ENCODE data around the gene SKP2. TPM values are rescaled to one million over a fixed set of nuclear protein-coding genes. Genes with fewer than 3 reads are reported as not detected.

The SKP2 gene
- polyA plus RNA-seq, 4 donors: 1.4 to 73.0 (median 7.9) TPM

DNA sequence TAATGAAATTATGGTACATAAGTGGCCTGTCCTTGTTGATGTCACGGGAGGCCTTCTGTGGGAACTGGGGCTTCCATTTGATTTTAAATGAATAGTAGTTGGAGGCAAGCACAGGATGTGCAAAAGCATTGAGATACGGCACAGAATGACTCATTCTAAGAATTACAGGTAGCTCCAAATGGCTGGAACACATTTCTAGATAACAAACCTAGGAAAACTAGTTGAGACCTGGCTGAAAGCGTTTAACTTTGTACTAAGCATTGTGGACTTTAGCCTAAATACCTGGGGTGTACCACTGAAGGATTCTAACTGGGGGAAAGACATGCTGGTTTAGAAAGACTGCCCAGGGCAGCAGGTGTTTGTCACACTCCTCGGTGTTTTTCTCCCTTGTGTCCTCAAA is 9.4 kb downstream of the SKP2 start:
- H3K4me1 ChIP-seq (ENCODE audit: control insufficient read depth in 3 of 3, insufficient read depth in 2 of 3, low read depth in 1 of 3, low read length in 2 of 3): peaks cover 2 to 47% (median 3%) of the 10 kb centered on the region in 3 donors
- no peaks in the 10 kb centered on the region for H3K27me3 ChIP-seq (ENCODE audit: control insufficient read depth in 3 of 3, insufficient read depth in 3 of 3, low read length in 3 of 3)
- no peak overlapping the region for H3K4me3 ChIP-seq (ENCODE audit: low read depth in 1 of 3, low read length in 3 of 3)
- H3K9me3 ChIP-seq (ENCODE audit: control insufficient read depth in 2 of 2, insufficient read depth in 1 of 2, low read depth in 1 of 2, low read length in 1 of 2): no peaks in the 10 kb centered on the region
- H3K36me3 ChIP-seq (ENCODE audit: control insufficient read depth in 3 of 3, insufficient read depth in 2 of 3, low read depth in 1 of 3, low read length in 3 of 3): peaks cover 3 to 28% (median 4%) of the 10 kb centered on the region in 3 donors
- DNase-seq: peak; percentile 82
- H3K27ac ChIP-seq (ENCODE audit: low read depth in 1 of 3, low read length in 2 of 3): peak overlapping the region; percentile 6 to 82 (median 14)
- WGBS, 3 donors: 26 to 69% (median 44%) methylated on average over 4 of the region's 4 CpGs
- no peak for FAIRE-seq

DNA sequence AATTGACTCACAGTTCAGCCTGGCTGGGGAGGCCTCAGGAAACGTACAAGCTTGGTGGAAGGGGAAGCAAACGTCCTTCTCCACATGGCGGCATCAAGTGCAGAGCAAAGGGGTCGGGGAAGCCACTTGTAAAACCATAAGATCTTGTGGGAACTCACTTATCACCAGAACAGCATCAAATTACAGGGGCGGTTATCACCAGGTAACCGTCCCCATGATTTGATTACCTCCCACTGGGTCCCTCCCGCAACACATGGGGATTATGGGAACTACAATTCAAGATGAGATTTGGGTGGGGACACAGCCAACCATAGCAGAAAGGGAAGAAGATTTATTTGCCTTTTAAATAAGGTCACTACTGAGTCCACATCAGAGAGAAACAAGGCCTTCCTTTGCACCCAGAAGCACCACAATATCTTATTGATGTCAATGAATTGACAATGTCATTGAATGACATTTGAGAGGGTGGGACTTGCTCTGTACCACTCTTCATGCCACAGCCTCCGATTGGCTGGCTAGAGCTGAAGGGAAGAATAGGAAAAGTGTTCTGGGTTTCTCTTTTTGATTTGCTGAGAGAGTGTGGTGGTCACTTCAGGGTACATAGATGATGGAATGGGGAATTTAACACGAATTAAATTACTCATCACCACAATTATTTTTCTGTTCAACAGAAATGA is 11.0 kb downstream of the SKP2 start:
- Histone ChIP-seq H3K9me3 (ENCODE audit: control insufficient read depth in 2 of 2, insufficient read depth in 1 of 2, low read depth in 1 of 2, low read length in 1 of 2) (no peaks in the 10 kb centered on the region), H3K27ac (ENCODE audit: low read depth in 1 of 3, low read length in 2 of 3) (no peak overlapping the region), H3K27me3 (ENCODE audit: control insufficient read depth in 3 of 3, insufficient read depth in 3 of 3, low read length in 3 of 3) (no peaks in the 10 kb centered on the region), H3K36me3 (ENCODE audit: control insufficient read depth in 3 of 3, insufficient read depth in 2 of 3, low read depth in 1 of 3, low read length in 3 of 3) (peaks cover 4 to 40% (median 4%) of the 10 kb centered on the region in 3 donors), H3K4me3 (ENCODE audit: low read depth in 1 of 3, low read length in 3 of 3) (no peak overlapping the region), H3K4me1 (ENCODE audit: control insufficient read depth in 3 of 3, insufficient read depth in 2 of 3, low read depth in 1 of 3, low read length in 2 of 3) (peaks cover 2 to 38% (median 3%) of the 10 kb centered on the region in 3 donors)
- WGBS, 3 donors: 88 to 93% (median 90%) methylated on average over 9 of the region's 9 CpGs
- DNase-seq: no peak
- no peak for FAIRE-seq

DNA sequence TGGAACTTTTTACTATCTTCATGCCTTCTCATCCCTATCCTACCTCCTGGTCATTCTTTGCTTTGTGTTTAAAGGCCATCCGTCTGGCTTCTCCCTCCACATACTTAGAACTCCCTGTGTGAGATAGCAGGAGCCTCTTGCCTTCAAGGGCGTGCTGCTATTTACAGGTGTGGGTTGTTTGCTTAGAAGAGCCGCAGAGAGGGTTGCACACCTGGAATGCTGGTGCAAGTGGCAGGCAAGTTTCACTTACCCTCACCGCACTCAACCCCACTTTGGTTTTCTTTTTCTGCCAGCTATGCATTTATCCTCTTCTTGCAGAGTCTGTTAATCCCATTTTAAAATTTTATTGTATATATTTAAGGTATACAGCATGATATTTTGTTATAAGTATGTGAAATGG is 12.6 kb downstream of the SKP2 start:
- 90 to 93% (median 92%) methylated on average over 4 of the region's 4 CpGs for WGBS, 3 donors
- Histone ChIP-seq H3K4me3 (ENCODE audit: low read depth in 1 of 3, low read length in 3 of 3) (no peak overlapping the region), H3K27me3 (ENCODE audit: control insufficient read depth in 3 of 3, insufficient read depth in 3 of 3, low read length in 3 of 3) (no peaks in the 10 kb centered on the region), H3K27ac (ENCODE audit: low read depth in 1 of 3, low read length in 2 of 3) (no peak overlapping the region), H3K36me3 (ENCODE audit: control insufficient read depth in 3 of 3, insufficient read depth in 2 of 3, low read depth in 1 of 3, low read length in 3 of 3) (peaks cover 7 to 45% (median 11%) of the 10 kb centered on the region in 3 donors), H3K9me3 (ENCODE audit: control insufficient read depth in 2 of 2, insufficient read depth in 1 of 2, low read depth in 1 of 2, low read length in 1 of 2) (no peaks in the 10 kb centered on the region), H3K4me1 (ENCODE audit: control insufficient read depth in 3 of 3, insufficient read depth in 2 of 3, low read depth in 1 of 3, low read length in 2 of 3) (peaks cover 2 to 24% (median 3%) of the 10 kb centered on the region in 3 donors)
- FAIRE-seq: no peak
- DNase-seq: no peak

DNA sequence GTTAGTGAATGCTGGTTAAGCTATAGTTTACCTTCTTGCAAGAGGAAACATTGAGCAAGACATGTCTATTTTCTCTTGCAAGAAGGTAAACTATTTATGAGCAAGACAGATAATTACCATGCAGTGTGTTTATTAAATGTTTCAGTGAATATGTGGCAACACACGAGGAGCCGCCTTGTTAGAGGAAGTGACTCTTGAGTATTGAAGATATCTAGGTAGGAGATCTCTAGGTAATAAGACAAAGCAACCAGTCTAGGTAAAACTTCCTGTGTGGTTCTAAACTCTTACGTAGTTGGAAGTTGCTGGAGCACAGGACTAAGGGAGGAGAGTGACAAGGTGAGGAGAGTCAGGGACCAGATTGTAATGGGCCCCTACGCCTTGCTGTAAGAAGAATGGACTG is 16.8 kb downstream of the SKP2 start:
- no peaks in the 10 kb centered on the region for H3K9me3 ChIP-seq (ENCODE audit: control insufficient read depth in 2 of 2, insufficient read depth in 1 of 2, low read depth in 1 of 2, low read length in 1 of 2)
- H3K4me3 ChIP-seq (ENCODE audit: low read depth in 1 of 3, low read length in 3 of 3): no peak overlapping the region
- DNase-seq (no peak), FAIRE-seq (no peak)
- H3K4me1 ChIP-seq (ENCODE audit: control insufficient read depth in 3 of 3, insufficient read depth in 2 of 3, low read depth in 1 of 3, low read length in 2 of 3): no peaks in the 10 kb centered on the region
- 83 to 89% (median 89%) methylated on average over 4 of the region's 4 CpGs for WGBS, 3 donors
- H3K27me3 ChIP-seq (ENCODE audit: control insufficient read depth in 3 of 3, insufficient read depth in 3 of 3, low read length in 3 of 3): no peaks in the 10 kb centered on the region
- peaks cover 12 to 33% (median 15%) of the 10 kb centered on the region in 3 donors for H3K36me3 ChIP-seq (ENCODE audit: control insufficient read depth in 3 of 3, insufficient read depth in 2 of 3, low read depth in 1 of 3, low read length in 3 of 3)
- H3K27ac ChIP-seq (ENCODE audit: low read depth in 1 of 3, low read length in 2 of 3): no peak overlapping the region

DNA sequence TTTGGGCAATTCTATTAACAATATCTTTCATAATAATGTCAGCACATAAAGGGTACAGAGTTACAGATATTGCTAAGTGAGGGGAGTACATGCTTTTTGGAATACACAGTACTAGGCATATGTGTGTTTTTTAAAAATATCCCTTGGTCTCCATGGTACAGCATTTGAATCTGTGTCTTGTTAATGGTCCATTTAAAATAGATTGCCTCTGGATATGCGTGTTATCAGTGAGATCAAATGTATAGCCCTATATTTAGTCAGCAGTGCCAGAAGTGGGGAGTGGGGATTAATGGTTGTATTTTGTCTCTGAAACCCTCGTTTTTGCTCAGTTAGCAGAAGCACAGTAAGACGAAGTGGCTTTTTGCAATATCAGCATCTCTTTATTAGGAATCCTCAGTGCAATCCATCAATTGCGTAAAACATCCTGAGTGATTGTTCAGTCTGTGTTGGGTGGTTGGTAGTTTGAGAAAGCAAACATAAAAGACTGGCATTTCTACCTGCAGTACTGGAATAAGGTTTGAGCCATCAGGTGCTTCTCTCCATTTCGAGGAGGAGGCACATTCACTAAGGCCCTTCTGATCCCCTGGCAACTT is 19.0 kb downstream of the SKP2 start:
- Histone ChIP-seq H3K27ac (ENCODE audit: low read depth in 1 of 3, low read length in 2 of 3) (no peak overlapping the region), H3K4me3 (ENCODE audit: low read depth in 1 of 3, low read length in 3 of 3) (no peak overlapping the region), H3K9me3 (ENCODE audit: control insufficient read depth in 2 of 2, insufficient read depth in 1 of 2, low read depth in 1 of 2, low read length in 1 of 2) (no peaks in the 10 kb centered on the region), H3K36me3 (ENCODE audit: control insufficient read depth in 3 of 3, insufficient read depth in 2 of 3, low read depth in 1 of 3, low read length in 3 of 3) (peaks cover 15 to 25% (median 18%) of the 10 kb centered on the region in 3 donors), H3K4me1 (ENCODE audit: control insufficient read depth in 3 of 3, insufficient read depth in 2 of 3, low read depth in 1 of 3, low read length in 2 of 3) (no peaks in the 10 kb centered on the region), H3K27me3 (ENCODE audit: control insufficient read depth in 3 of 3, insufficient read depth in 3 of 3, low read length in 3 of 3) (no peaks in the 10 kb centered on the region)
- no peak for FAIRE-seq
- WGBS, 3 donors: 85 to 88% (median 87%) methylated on average over 5 of the region's 5 CpGs
- no peak for DNase-seq

DNA sequence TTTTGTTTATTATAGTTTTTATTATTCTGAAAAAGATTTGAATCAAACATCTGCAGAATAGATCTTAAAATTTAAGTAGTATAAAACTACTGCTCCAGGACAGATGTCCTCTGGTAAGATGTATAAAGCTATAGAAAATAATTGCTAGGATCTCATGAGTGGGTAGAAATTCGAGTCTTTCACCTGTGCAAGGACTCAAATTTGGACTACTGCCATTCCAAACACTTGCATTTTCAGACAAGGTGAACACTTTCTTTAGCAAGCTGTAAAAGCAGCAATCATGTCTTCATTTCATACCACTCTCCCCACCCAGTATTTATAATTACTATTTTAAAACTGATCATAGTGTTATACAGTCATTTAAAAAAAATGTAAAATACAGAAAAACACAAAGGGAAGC is 20.7 kb downstream of the SKP2 start:
- Histone ChIP-seq H3K36me3 (ENCODE audit: control insufficient read depth in 3 of 3, insufficient read depth in 2 of 3, low read depth in 1 of 3, low read length in 3 of 3) (peaks cover 15% of the 10 kb centered on the region in 3 donors), H3K27me3 (ENCODE audit: control insufficient read depth in 3 of 3, insufficient read depth in 3 of 3, low read length in 3 of 3) (no peaks in the 10 kb centered on the region), H3K4me3 (ENCODE audit: low read depth in 1 of 3, low read length in 3 of 3) (no peak overlapping the region), H3K27ac (ENCODE audit: low read depth in 1 of 3, low read length in 2 of 3) (no peak overlapping the region), H3K4me1 (ENCODE audit: control insufficient read depth in 3 of 3, insufficient read depth in 2 of 3, low read depth in 1 of 3, low read length in 2 of 3) (no peaks in the 10 kb centered on the region), H3K9me3 (ENCODE audit: control insufficient read depth in 2 of 2, insufficient read depth in 1 of 2, low read depth in 1 of 2, low read length in 1 of 2) (no peaks in the 10 kb centered on the region)
- 32 to 65% (median 34%) methylated on average over 1 of the region's 1 CpG for WGBS, 3 donors
- FAIRE-seq: no peak
- no peak for DNase-seq

DNA sequence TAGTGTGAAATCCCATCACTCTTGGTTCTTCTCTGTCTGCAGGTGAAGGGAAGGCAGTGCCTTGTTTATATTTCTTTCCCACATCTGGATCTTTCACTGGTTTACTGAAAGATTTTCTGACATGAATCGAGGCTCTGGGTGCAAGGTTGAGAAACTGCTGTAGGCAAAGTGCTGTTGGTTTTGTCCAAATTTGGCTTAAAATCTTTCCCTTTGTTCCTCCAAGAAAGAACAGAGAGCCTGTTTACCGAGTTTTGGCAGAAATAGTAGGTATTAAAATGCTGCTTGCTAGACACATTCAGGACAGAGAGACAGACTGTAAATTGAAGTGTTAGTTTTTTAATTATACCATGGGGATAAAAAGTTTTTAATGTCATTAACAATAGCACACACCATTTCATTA is 21.5 kb downstream of the SKP2 start:
- no peaks in the 10 kb centered on the region for H3K4me1 ChIP-seq (ENCODE audit: control insufficient read depth in 3 of 3, insufficient read depth in 2 of 3, low read depth in 1 of 3, low read length in 2 of 3)
- H3K36me3 ChIP-seq (ENCODE audit: control insufficient read depth in 3 of 3, insufficient read depth in 2 of 3, low read depth in 1 of 3, low read length in 3 of 3): peaks cover 8 to 17% (median 11%) of the 10 kb centered on the region in 3 donors
- no peaks in the 10 kb centered on the region for H3K9me3 ChIP-seq (ENCODE audit: control insufficient read depth in 2 of 2, insufficient read depth in 1 of 2, low read depth in 1 of 2, low read length in 1 of 2)
- H3K27me3 ChIP-seq (ENCODE audit: control insufficient read depth in 3 of 3, insufficient read depth in 3 of 3, low read length in 3 of 3): no peaks in the 10 kb centered on the region
- H3K27ac ChIP-seq (ENCODE audit: low read depth in 1 of 3, low read length in 2 of 3): no peak overlapping the region
- DNase-seq (no peak), FAIRE-seq (no peak)
- 74 to 88% (median 83%) methylated on average over 2 of the region's 2 CpGs for WGBS, 3 donors
- no peak overlapping the region for H3K4me3 ChIP-seq (ENCODE audit: low read depth in 1 of 3, low read length in 3 of 3)

DNA sequence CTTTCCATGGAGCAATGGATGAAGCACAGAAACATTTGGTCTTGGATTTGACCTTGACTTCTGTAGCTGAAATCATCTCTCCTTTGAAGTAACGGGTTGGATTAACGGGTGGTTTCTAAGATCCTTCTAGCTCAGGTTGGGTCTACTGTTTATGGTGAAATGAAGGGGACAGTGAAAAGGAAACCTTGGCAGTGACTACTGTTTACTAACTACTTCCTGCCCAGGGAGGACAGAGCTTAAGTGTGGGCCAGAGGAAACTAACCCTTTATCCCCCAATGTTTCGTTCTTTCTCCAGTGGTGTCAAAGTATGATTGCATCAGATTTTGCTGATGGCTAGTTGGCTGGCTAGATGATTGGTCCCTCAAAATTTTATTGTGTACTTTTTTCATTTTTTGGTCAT is 22.2 kb downstream of the SKP2 start:
- Histone ChIP-seq H3K4me3 (ENCODE audit: low read depth in 1 of 3, low read length in 3 of 3) (no peak overlapping the region), H3K27ac (ENCODE audit: low read depth in 1 of 3, low read length in 2 of 3) (peak overlapping the region in 1 of 3 donors; percentile 29), H3K36me3 (ENCODE audit: control insufficient read depth in 3 of 3, insufficient read depth in 2 of 3, low read depth in 1 of 3, low read length in 3 of 3) (peaks cover 7 to 15% (median 9%) of the 10 kb centered on the region in 3 donors), H3K27me3 (ENCODE audit: control insufficient read depth in 3 of 3, insufficient read depth in 3 of 3, low read length in 3 of 3) (no peaks in the 10 kb centered on the region), H3K9me3 (ENCODE audit: control insufficient read depth in 2 of 2, insufficient read depth in 1 of 2, low read depth in 1 of 2, low read length in 1 of 2) (no peaks in the 10 kb centered on the region), H3K4me1 (ENCODE audit: control insufficient read depth in 3 of 3, insufficient read depth in 2 of 3, low read depth in 1 of 3, low read length in 2 of 3) (no peaks in the 10 kb centered on the region)
- FAIRE-seq: no peak
- 74 to 90% (median 83%) methylated on average over 3 of the region's 3 CpGs for WGBS, 3 donors
- no peak for DNase-seq

Measured in small intestine (tissue), 7 donors.